Peyer's patch (tissue), 4 donors: Measurements from ENCODE around the gene GTF3C1. TPM values are rescaled to one million over a fixed set of nuclear protein-coding genes. Genes with fewer than 3 reads are reported as not detected.

Experiments
- DNase-seq, 3 donors: peaks; one replicate each; pipeline ENCODE4 v3.0.0-alpha.2; 2017 to 2019
- H3K27ac ChIP-seq, 4 donors: fragments of 200-600 bp; sonication (generic); one replicate each; pipeline ENCODE4 v1.5.1; 2016 to 2019
- H3K27me3 ChIP-seq, 2 donors: fragments of 200-600 bp; sonication (generic); one replicate each; pipeline ENCODE4 v1.5.1; 2019
- H3K36me3 ChIP-seq, 3 donors: fragments of 200-600 bp; sonication (generic); one replicate each; pipeline ENCODE4 v1.5.1; 2016 to 2019
- H3K4me1 ChIP-seq, 4 donors: fragments of 200-600 bp; sonication (generic); one replicate each; pipeline ENCODE4 v1.5.1; 2016 to 2019
- H3K4me3 ChIP-seq, 4 donors: fragments of 200-600 bp; sonication (generic); 1 replicate in 3 of 4; 2 replicates in 1 of 4; pipeline ENCODE4 v1.5.1; 2016 to 2019; ENCODE audit warnings: mild to moderate bottlenecking in 1 of 4
- H3K9me3 ChIP-seq, 4 donors: fragments of 200-600 bp; sonication (generic); one replicate each; pipeline ENCODE4 v1.5.1; 2016 to 2019; ENCODE audit warnings: mild to moderate bottlenecking in 1 of 4
- POLR2A ChIP-seq, 2 donors: fragments of 450-650 bp; IDR thresholded peaks; one replicate each; pipeline ENCODE4 v1.5.1; 2017; ENCODE audit warnings: antibody characterized with exemption in 2 of 2, mild to moderate bottlenecking in 2 of 2, moderate library complexity in 2 of 2
- total RNA-seq, 4 donors: library from RNA; depleted of rRNA; stranded (reverse); fragments of >200 nt; gene quantifications; one replicate each; pipeline ENCODE4 v1.1.0, GENCODE V29; 2016
- TF ChIP-seq, protein P1 (sequence below), 6 experiments: fragments of 450-650 bp in 4 of 6; fragments of 200-600 bp in 2 of 6; sonication (generic) in 1 of 6; IDR thresholded peaks; one replicate each; pipeline ENCODE4 v1.5.1; 2017 to 2019; ENCODE audit warnings: antibody characterized with exemption in 6 of 6, mild to moderate bottlenecking in 3 of 6, moderate library complexity in 1 of 6

The GTF3C1 gene
- total RNA-seq, 4 donors from 2014 or later, result 49.6 to 80.1 (median 73.0) TPM

DNA sequence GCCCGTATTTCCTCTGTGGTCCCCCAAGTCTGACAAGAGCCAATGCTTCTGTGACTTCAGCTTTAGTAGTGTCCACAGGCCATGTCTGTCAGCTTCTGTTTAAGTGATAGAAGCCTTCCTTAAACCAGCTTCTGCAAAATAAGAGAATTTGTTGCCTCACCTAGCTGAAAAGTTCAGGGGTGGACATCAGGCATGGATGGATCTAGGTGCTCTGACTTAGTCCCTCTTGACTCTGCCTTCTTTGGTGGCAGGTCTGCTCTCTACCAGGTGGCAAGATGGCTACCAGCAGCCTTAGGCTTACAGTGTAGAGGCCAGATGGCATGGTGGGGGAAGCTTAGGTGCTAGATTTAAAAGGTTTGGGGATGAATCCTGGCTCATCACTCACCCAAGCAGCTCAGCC is 33.9 kb upstream of the GTF3C1 start:
- Histone ChIP-seq H3K36me3 (peaks cover 0 to 13% (median 0%) of the 10 kb centered on the region in 3 donors), H3K4me3 (no peak overlapping the region), H3K9me3 (no peaks in the 10 kb centered on the region), H3K27me3 (no peaks in the 10 kb centered on the region), H3K27ac (no peak overlapping the region), H3K4me1 (no peaks in the 10 kb centered on the region)
- TF ChIP-seq, protein P1, sequence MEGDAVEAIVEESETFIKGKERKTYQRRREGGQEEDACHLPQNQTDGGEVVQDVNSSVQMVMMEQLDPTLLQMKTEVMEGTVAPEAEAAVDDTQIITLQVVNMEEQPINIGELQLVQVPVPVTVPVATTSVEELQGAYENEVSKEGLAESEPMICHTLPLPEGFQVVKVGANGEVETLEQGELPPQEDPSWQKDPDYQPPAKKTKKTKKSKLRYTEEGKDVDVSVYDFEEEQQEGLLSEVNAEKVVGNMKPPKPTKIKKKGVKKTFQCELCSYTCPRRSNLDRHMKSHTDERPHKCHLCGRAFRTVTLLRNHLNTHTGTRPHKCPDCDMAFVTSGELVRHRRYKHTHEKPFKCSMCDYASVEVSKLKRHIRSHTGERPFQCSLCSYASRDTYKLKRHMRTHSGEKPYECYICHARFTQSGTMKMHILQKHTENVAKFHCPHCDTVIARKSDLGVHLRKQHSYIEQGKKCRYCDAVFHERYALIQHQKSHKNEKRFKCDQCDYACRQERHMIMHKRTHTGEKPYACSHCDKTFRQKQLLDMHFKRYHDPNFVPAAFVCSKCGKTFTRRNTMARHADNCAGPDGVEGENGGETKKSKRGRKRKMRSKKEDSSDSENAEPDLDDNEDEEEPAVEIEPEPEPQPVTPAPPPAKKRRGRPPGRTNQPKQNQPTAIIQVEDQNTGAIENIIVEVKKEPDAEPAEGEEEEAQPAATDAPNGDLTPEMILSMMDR (IDR thresholded peaks at IDR 0.05), result no peak
- TF ChIP-seq POLR2A (IDR thresholded peaks at IDR 0.05), result no peak
- no peak for DNase-seq

DNA sequence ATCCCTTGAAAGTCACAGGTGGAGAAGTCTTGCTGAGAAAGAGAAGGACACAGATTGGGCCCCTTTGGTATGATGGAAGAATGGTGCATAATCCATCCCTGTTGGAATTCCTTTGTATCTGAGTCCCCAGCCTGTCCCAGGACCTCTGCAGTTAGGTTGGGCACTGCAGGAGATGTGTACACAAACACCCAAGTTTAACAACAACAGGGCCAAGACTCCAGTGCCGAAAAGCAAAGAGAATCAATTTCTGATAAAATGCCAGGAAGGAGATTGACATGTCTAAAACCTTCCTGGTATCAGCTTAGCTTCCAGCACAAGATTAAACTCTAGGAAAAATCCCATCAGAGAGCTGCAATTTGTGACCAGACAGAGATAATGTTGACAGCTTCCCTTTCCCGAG is 33.2 kb upstream of the GTF3C1 start:
- Histone ChIP-seq H3K27ac (no peak overlapping the region), H3K36me3 (peaks cover 0 to 13% (median 0%) of the 10 kb centered on the region in 3 donors), H3K4me1 (no peaks in the 10 kb centered on the region), H3K4me3 (no peak overlapping the region), H3K27me3 (no peaks in the 10 kb centered on the region), H3K9me3 (no peaks in the 10 kb centered on the region)
- TF ChIP-seq, protein P1 (IDR thresholded peaks at IDR 0.05), result no peak
- TF ChIP-seq POLR2A (IDR thresholded peaks at IDR 0.05), result no peak
- DNase-seq, result no peak

DNA sequence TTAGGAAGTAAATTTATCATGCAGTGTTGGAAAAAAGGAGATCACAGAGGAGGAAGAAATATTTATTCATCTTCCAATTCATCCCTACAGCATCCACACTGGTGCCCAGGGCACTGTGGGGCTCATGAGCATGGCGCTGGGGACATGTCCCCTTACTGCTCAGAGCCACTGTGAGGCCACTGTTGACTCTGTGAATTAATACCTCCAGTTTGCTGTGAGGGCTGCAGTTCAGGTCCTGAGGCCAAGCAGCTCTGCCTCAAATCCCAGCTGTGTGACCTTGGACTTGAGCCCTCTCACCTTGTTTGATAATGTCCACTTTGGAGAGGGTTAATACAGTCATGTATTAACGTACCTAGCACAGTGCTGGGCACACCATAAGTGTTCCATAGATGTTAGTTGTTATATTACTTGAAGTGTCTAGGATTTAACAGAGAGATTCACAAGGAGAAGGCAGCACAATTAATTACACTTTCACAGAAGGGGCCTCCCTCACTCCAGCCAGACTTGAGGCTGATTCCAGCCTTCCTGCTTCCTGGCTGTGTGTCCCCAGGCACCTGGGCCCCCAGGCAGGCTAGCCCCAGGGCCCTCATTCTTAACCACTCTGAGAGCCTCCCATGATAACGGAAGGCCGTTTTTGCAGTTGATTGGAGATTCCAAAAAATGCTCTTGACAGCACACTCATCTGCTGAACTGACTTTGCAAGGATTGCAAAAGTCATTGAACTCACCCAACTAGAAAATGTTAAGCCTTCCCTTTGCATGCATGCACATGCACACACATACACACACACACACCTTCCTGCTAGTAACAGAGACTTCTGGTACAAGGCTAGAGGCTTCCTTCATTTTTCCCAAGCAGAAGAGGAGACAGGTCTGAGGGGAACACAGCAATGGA is 29.6 kb upstream of the GTF3C1 start:
- no peak for DNase-seq
- Histone ChIP-seq H3K9me3 (no peaks in the 10 kb centered on the region), H3K4me1 (no peaks in the 10 kb centered on the region), H3K4me3 (no peak overlapping the region), H3K27me3 (no peaks in the 10 kb centered on the region), H3K27ac (no peak overlapping the region), H3K36me3 (peaks cover 0 to 13% (median 0%) of the 10 kb centered on the region in 3 donors)
- TF ChIP-seq, protein P1 (IDR thresholded peaks at IDR 0.05), result no peak

DNA sequence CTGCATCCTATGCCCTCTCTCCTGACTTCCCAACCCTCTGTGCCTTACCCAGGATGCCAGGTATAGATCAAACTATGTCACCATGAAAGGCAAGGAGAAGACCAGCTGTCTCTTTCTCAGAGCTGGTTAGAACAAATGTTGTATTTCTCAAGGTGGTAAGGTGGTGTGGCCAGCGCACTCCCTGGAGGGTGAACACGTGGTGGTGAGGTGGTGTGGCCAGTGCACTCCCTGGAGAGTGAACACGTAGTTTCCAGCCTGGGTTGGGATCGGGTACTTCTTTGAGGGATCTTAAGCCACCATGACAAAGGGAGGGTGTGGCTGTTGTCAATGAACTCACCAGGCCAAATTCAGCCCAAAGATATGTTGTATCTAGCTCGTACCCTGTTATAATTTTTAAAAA is 27.0 kb upstream of the GTF3C1 start:
- Histone ChIP-seq H3K27ac (no peak overlapping the region), H3K27me3 (no peaks in the 10 kb centered on the region), H3K36me3 (peaks cover 0 to 3% (median 0%) of the 10 kb centered on the region in 3 donors), H3K4me3 (no peak overlapping the region), H3K4me1 (no peaks in the 10 kb centered on the region), H3K9me3 (no peaks in the 10 kb centered on the region)
- no peak for TF ChIP-seq POLR2A (IDR thresholded peaks at IDR 0.05)
- TF ChIP-seq, protein P1 (IDR thresholded peaks at IDR 0.05), result no peak
- no peak for DNase-seq

DNA sequence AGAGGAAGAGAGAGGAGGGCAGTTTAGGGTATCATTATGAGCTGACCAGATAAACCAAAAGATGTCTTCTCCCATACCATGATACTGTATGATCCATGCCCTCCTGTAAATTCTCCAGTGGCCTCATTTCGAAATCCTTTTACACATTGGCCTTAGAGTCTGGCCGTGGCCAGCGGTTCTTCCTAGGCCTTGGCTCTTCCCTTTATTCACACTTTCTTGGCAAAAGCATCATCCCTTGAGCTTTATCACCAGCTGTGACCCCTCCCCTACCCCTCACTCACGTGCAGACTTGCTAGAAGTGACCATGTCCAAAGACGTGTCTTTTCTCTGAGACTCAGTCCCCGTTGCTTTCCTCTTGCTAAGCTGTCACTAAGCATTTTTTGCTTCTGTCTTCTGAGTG is 23.0 kb upstream of the GTF3C1 start:
- Histone ChIP-seq H3K27me3 (no peaks in the 10 kb centered on the region), H3K27ac (no peak overlapping the region), H3K9me3 (no peaks in the 10 kb centered on the region), H3K36me3 (peaks cover 0 to 3% (median 0%) of the 10 kb centered on the region in 3 donors), H3K4me1 (no peaks in the 10 kb centered on the region), H3K4me3 (no peak overlapping the region)
- TF ChIP-seq, protein P1 (IDR thresholded peaks at IDR 0.05), result no peak
- TF ChIP-seq POLR2A (IDR thresholded peaks at IDR 0.05), result no peak
- no peak for DNase-seq
